AG04449 (cell line): ENCODE results near the gene TGM4.
"Not testable (repeated sequence)": the region's sequence is repeated elsewhere in the genome, so short reads cannot be mapped to it uniquely, and the experiment has no call there.

ENCODE experiments used
- CTCF ChIA-PET: fragments of 350-600 bp; formaldehyde crosslinking; extraction: SDS; loops from one replicate; lab custom pipeline; 2021; ENCODE audit warnings: antibody characterized with exemption; lab: Yijun Ruan, JAX
- POLR2A ChIA-PET: fragments of 400-600, 350-600 bp; formaldehyde crosslinking; extraction: SDS; loops from one replicate; lab custom pipeline; 2020; ENCODE audit warnings: antibody characterized with exemption, inconsistent platforms; lab: Yijun Ruan, JAX
- DNase-seq: peaks from one replicate; pipeline ENCODE4 v3.0.0-alpha.2; 2010; ENCODE audit warnings: low read depth, low spot score
- H3K4me3 ChIP-seq: 2 replicates; pipeline ENCODE4 v1.5.1; 2011; ENCODE audit warnings: low read depth, mild to moderate bottlenecking, control low read depth, low read length
- CTCF ChIP-seq: IDR thresholded peaks from one replicate; pipeline ENCODE4 v1.5.1; 2011; ENCODE audit warnings: mild to moderate bottlenecking, moderate library complexity, low read length, control low read depth, inconsistent platforms; ENCODE audit not compliant: insufficient read depth; ENCODE audit errors: missing control alignments

TGM4 gene

GRCh38 chr3:44942202-44942921 is 68.0 kb downstream of the TGM4 start:
- CTCF ChIA-PET, result interaction anchor here (1.3 kb wide), 1 partner anchor 28 kb away, joined by 7 read pairs; no protein-coding TSS in a partner anchor
- no peak overlapping the region for H3K4me3 ChIP-seq
- no peak for DNase-seq

GRCh38 chr3:44948239-44948638 is 73.8 kb downstream of the TGM4 start:
- ChIA-PET CTCF (interaction anchor here (1.4 kb wide), 1 partner anchor 34 kb away, joined by 5 read pairs; no protein-coding TSS in a partner anchor), POLR2A (no interaction called here)
- TF ChIP-seq CTCF, result no peak
- no peak for DNase-seq
- no peak overlapping the region for H3K4me3 ChIP-seq

More at GRCh38 chr3:44942202-44942921, 68.0 kb downstream of the TGM4 start:
- POLR2A ChIA-PET, result no interaction called here
- TF ChIP-seq CTCF, result no peak

GRCh38 chr3:44949770-44950169 is 75.4 kb downstream of the TGM4 start:
- H3K4me3 ChIP-seq, DNase-seq, POLR2A ChIA-PET, CTCF ChIA-PET: not testable (repeated sequence)

- ChIA-PET POLR2A (no interaction called here), CTCF (no interaction called here)
- TF ChIP-seq CTCF, result no peak
- H3K4me3 ChIP-seq, result no peak overlapping the region
- no peak for DNase-seq
Observed at GRCh38 chr3:44950275-44950734, 75.9 kb downstream of the TGM4 start.

- ChIA-PET POLR2A (no interaction called here), CTCF (interaction anchor here (0.6 kb wide), 1 partner anchor 1117 kb away, joined by 4 read pairs; no protein-coding TSS in a partner anchor)
- TF ChIP-seq CTCF, result no peak
- no peak for DNase-seq
- H3K4me3 ChIP-seq, result no peak overlapping the region
Observed at GRCh38 chr3:44952689-44953088, 78.3 kb downstream of the TGM4 start.

GRCh38 chr3:44954304-44954703 is 79.9 kb downstream of the TGM4 start:
- POLR2A ChIA-PET, result no interaction called here
- CTCF ChIA-PET, result interaction anchor here (0.7 kb wide), 1 partner anchor 20 kb away, joined by 3 read pairs; no protein-coding TSS in a partner anchor

More at GRCh38 chr3:44954304-44954703, 79.9 kb downstream of the TGM4 start:
- no peak for DNase-seq
- TF ChIP-seq CTCF, result no peak
- no peak overlapping the region for H3K4me3 ChIP-seq
